GM18511 (cell line): ENCODE data around the gene NSMF.

Experiments
- ATAC-seq: cut with Tn5 transposase; IDR thresholded peaks from one replicate; pipeline ENCODE4 v1.9.1; 2021; ENCODE audit warnings: mild to moderate bottlenecking, moderate library complexity; ENCODE audit not compliant: unreplicated experiment

Gene NSMF

DNA sequence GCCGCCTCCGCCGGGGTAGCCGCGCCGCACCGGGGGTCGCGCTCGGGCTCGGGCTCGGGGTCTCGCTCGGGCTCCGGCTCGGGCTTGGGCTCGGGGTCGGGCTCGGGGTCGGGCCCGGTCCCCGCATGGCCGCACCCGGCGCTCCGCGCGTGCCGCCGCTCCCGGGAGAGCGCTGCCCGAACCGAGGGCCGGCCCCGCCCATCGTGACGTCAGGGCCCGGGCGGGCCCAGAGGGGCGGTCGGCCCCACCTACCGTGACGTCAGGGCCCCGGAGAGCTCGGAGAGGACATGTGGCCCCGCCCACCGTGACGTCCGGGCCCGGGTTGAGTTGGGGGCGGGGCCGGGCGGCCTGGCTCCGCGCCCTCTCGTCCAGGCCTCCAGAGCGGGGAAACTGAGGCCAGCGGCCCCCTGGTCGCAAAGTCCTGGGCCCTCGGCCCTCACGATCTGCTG lies at the start of gene NSMF:
Gene NSMF (minus strand): TSS at position 183 of the 449 bp plus-strand sequence. CDS start 232 bp downstream, outside the sequence.
- peak; percentile 61 for ATAC-seq

DNA sequence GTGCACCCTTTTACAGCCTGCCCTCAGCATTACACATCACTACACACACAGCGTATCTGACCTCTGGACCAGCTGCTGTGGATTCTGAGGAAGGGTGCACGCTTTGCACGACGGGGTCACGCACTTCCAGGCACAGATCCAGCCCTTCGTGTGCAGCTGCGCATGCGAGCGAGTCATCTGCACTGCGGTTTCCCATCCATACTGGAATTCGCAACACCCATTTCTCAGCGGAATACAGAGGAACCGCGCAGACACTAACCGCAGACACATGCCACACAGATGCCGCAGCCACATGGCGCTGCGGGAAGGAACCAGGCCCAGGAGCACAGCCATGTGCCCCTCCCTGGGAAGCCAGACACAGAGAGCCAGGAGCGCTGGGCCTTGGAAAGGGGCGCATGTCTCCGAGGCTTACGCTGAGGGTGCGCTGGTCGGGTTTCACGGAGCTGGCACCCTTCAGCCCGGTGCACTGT lies 47.6 kb upstream of the NSMF start:
- no peak for ATAC-seq

DNA sequence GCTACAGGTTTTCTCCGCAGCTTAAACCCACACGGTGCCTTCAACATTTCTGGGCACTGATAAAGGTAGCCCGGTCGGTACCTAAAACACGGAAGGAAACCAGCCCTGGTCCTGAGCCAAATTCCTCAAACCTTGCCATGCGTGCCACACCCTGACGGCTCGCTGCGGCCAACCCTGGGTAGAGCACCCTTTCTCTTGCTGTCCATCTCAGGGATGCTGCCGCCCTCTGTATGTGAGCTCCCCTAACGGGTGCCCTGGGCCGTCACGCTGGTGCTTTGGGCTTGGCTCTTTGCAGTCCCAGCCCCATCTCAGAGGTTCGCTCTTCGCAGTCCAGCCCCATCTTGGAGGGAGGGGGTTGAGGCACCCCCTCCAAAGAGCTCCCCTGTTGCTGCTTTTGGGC lies 47.1 kb upstream of the NSMF start:
- no peak for ATAC-seq

DNA sequence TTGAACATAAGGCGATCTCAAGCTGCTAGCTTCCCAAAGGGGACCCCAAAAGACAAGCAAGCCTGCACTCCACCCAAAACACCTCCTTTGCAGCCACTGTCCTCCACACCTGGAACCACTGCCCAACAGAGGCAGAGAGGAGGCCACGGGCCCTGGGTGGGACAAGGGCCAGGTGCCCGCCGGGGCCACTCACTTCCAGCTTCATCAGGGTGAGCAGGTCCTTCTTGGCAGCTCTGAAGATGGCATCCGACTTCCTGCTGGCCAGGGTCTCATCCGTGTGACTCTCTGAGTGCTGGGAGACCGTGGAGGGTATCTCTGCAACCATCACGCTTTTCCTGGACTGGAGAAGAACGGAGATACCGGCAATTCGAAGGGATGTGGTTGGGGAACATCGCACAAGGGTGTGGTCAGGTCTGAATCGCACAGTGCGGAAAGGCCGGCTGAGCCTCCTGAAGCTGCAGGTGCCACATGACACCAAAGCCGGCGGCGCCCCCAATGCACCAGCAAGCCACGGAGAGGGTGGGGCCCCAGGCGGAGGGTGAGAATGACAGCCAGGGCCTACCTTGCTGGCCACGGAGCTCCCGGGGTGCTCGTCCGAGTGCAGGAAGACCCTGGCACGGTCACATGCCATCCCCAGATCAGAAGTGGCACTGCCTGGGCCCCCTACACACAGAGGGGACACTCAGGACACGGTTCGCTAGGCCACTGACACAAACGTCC lies 46.4 kb upstream of the NSMF start:
- no peak for ATAC-seq

DNA sequence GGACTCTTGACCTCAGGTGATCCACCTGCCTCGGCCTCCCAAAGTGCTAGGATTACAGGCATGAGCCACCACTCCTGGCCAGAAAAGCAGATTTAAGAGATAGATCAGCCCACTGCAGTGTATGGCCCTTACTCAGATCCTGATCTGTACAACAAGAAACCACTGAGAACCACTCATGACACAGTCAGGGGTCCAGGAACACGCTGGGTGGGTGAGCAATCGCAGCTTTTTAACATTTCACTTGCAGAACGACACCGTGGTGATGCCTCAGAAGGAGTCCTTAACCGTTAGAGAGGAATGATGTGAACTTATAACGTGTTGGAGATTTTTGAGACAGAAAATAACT lies 45.3 kb upstream of the NSMF start:
- ATAC-seq = no peak

GRCh38 chr9:137502008-137502911 lies 43.1 kb upstream of the NSMF start:
- no peak for ATAC-seq

DNA sequence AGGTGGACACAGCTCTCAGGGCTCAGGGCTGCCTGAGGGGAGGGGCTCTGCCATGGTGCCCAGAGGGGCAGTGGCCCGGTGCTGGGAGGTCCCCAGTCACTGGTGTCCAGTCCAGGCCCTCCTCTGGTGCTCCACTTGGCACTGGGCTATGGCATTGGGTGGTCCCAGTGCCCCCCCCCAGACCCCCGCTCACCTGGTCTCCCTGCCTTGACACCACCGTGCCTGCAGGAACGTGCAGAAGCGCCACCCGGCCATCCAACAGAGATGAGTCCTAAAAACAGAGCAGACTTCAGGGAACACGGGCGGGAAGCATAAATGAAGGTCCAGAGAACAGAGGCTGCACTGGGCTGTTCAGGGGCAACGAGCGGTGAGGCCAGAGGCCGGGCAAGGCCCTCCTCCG lies 42.3 kb upstream of the NSMF start:
- no peak for ATAC-seq

GRCh38 chr9:137500666-137501397 lies 41.7 kb upstream of the NSMF start:
- no peak for ATAC-seq

GRCh38 chr9:137499858-137500661 lies 40.9 kb upstream of the NSMF start:
- ATAC-seq = no peak

DNA sequence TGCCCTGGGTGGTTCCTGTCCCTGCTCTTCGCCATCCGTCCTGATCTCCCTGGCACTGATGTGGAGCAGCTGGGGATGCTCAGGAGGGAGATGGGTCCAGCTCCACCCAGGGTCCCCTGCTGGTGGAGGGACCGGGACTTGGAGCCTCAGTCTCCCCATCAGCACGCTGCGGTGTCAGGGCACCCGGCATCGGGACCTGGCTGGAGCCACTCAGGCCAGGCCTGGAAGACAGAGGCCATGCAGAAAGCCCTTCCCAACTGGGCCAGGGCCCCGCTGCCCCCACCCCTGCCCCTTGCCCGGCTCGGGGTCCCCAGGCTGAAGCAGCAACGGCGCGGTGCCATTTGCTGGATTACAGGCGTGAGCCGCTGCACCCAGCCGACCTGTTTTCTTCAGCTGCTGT lies 40.3 kb upstream of the NSMF start:
- no peak for ATAC-seq

DNA sequence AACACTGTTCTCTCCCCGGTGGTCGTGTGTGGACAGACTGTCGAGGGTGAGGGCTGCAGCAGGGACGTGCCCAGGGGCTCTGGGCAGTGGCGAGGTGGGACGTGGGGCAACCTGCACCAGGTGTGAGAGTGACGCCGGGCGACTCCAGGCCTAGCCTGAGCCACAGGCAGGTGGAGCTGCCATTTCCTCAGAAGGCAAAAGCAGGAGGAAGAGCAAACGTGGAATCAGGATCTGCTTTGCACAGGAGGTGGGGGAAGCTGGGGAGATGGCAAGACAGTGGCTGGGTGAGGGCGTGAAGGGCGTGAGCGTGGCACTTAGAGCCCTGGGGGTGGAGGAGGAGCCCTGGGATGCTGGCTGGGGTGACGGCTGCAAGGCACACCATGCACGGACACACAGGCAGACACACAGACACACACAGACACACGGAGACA lies 39.6 kb upstream of the NSMF start:
- no peak for ATAC-seq

GRCh38 chr9:137497921-137498719 lies 39.0 kb upstream of the NSMF start:
- ATAC-seq = no peak

GRCh38 chr9:137496601-137497375 lies 37.7 kb upstream of the NSMF start:
- ATAC-seq = no peak

- no peak for ATAC-seq
Measured at GRCh38 chr9:137494550-137495351, 35.6 kb upstream of the NSMF start.

- ATAC-seq = no peak
Measured at GRCh38 chr9:137494104-137494544, 35.0 kb upstream of the NSMF start.

DNA sequence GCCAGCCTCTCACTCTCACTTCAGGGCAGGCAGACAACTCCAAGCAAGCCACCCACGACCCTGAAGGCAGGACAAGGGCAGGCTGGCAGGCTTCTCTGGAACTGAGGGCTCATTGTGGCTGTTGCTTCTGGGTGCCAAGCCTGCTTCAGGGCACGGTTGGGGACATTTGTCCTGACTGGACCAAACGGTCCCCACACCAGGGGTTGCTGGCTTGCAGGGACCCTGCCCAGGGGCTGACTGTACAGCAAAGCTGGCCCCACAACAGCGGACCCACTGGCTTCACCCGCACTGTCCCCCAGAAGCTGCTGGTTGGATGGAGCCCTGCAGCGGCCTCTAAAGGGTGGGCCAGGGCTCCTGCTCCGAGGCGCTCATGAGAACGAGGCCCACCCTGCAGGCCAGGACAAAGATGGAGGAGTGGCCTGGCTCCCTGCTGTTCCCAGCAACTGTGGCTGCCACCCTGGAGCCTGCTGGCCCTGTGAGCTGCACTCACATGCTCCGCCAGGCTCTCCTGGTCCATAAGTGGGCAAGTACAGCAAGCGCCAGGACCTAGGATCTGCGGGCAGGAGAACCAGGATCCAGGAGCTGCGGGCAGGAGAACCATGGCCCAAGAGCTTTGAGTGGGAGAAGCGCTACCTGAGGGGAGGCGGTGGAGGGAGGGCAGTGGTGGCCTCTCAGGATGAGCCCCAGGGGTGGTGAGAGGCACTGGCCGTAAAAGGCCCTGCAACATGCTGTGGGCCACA lies 34.4 kb upstream of the NSMF start:
- no peak for ATAC-seq
